Measurements from ENCODE around the gene SLC22A7.
"Not testable (repeated sequence)": the region's sequence is repeated elsewhere in the genome, so short reads cannot be mapped to it uniquely, and the experiment has no call there.

Gene SLC22A7

GRCh38 chr6:43339168-43339567, 41.1 kb downstream of the SLC22A7 start:
- no peak for DNase-seq (ENCODE audit: low read depth in 2 of 2)

GRCh38 chr6:43346243-43346642, 48.2 kb downstream of the SLC22A7 start:
- not testable (repeated sequence) for DNase-seq (ENCODE audit: low read depth in 2 of 2)

- no peak for DNase-seq (ENCODE audit: low read depth in 2 of 2)
Observed at GRCh38 chr6:43347021-43347420, 49.0 kb downstream of the SLC22A7 start.

- no peak for DNase-seq (ENCODE audit: low read depth in 2 of 2)
Observed at GRCh38 chr6:43347444-43347843, 49.4 kb downstream of the SLC22A7 start.

GRCh38 chr6:43351951-43352350, 53.9 kb downstream of the SLC22A7 start:
- not testable (repeated sequence) for DNase-seq (ENCODE audit: low read depth in 2 of 2)
